TTC549 (cell line): ENCODE data around the gene TSHZ2.

Source experiments
- FAIRE-seq: peaks from 2 replicates; lab custom pipeline; 2012; peaks lifted over from hg19 to GRCh38; lab: Jason Lieb, UNC

The TSHZ2 gene

GRCh38 chr20:53133628-53134027 lies 161.5 kb downstream of the TSHZ2 start:
- no peak for FAIRE-seq

- FAIRE-seq = no peak
Measured at GRCh38 chr20:53136473-53136872, 164.3 kb downstream of the TSHZ2 start.

GRCh38 chr20:53138454-53139262 lies 166.5 kb downstream of the TSHZ2 start:
- FAIRE-seq = no peak

GRCh38 chr20:53141201-53142050 lies 169.3 kb downstream of the TSHZ2 start:
- no peak for FAIRE-seq

GRCh38 chr20:53142225-53143127 lies 170.3 kb downstream of the TSHZ2 start:
- no peak for FAIRE-seq

GRCh38 chr20:53146201-53146891 lies 174.2 kb downstream of the TSHZ2 start:
- no peak for FAIRE-seq

- no peak for FAIRE-seq
Measured at GRCh38 chr20:53148771-53149147, 176.6 kb downstream of the TSHZ2 start.

- FAIRE-seq = no peak
Measured at GRCh38 chr20:53149148-53149889, 177.2 kb downstream of the TSHZ2 start.

- FAIRE-seq = no peak
Measured at GRCh38 chr20:53149890-53150205, 177.7 kb downstream of the TSHZ2 start.

GRCh38 chr20:53150532-53150931 lies 178.4 kb downstream of the TSHZ2 start:
- no peak for FAIRE-seq

GRCh38 chr20:53152228-53152627 lies 180.1 kb downstream of the TSHZ2 start:
- no peak for FAIRE-seq

- no peak for FAIRE-seq
Measured at GRCh38 chr20:53154540-53154939, 182.4 kb downstream of the TSHZ2 start.

- FAIRE-seq = no peak
Measured at GRCh38 chr20:53157443-53158408, 185.6 kb downstream of the TSHZ2 start.

- FAIRE-seq = no peak
Measured at GRCh38 chr20:53159160-53159559, 187.0 kb downstream of the TSHZ2 start.

- FAIRE-seq = no peak
Measured at GRCh38 chr20:53161073-53161472, 188.9 kb downstream of the TSHZ2 start.

- no peak for FAIRE-seq
Measured at GRCh38 chr20:53161473-53161872, 189.3 kb downstream of the TSHZ2 start.

- FAIRE-seq = no peak
Measured at GRCh38 chr20:53162251-53162835, 190.2 kb downstream of the TSHZ2 start.

GRCh38 chr20:53163486-53163885 lies 191.3 kb downstream of the TSHZ2 start:
- FAIRE-seq = no peak

- no peak for FAIRE-seq
Measured at GRCh38 chr20:53164072-53164471, 191.9 kb downstream of the TSHZ2 start.

GRCh38 chr20:53165452-53165851 lies 193.3 kb downstream of the TSHZ2 start:
- FAIRE-seq = no peak
